GM23338 (cell line): ENCODE measurements around the gene GLCCI1. TPM values are rescaled to one million over a fixed set of nuclear protein-coding genes. Genes with fewer than 3 reads are reported as not detected.

Experiments used
- ATAC-seq: fragments of 200-7000 bp; cut with Tn5 transposase; 3 replicates; pipeline ENCODE4 v1.9.1; 2020
- DNase-seq: peaks from one replicate; pipeline ENCODE4 v3.0.0-alpha.2; 2015; ENCODE audit warnings: low spot score
- H2AFZ ChIP-seq: fragments of 200-600 bp; sonication (generic); 2 replicates; pipeline ENCODE4 v1.8.0; 2016; ENCODE audit warnings: antibody characterized with exemption, mild to moderate bottlenecking, moderate library complexity
- H3F3A ChIP-seq: fragments of 200-600 bp; sonication (generic); replicated peaks from 2 replicates; pipeline ENCODE4 v1.8.0; 2017; ENCODE audit warnings: antibody characterized with exemption, mixed run types, low read depth
- H3K27ac ChIP-seq: fragments of 200-600 bp; sonication (generic); 2 replicates; pipeline ENCODE4 v1.6.1; 2016; ENCODE audit warnings: low read depth
- H3K27me3 ChIP-seq: fragments of 200-600 bp; sonication (generic); 2 replicates; pipeline ENCODE4 v1.8.0; 2016; ENCODE audit warnings: mild to moderate bottlenecking, mixed run types, moderate library complexity; ENCODE audit not compliant: insufficient read depth
- H3K36me3 ChIP-seq: fragments of 200-600 bp; sonication (generic); 2 replicates; pipeline ENCODE4 v1.8.0; 2016; ENCODE audit warnings: mild to moderate bottlenecking; ENCODE audit not compliant: insufficient read depth
- H3K4me1 ChIP-seq: fragments of 200-600 bp; sonication (generic); 2 replicates; pipeline ENCODE4 v1.8.0; 2016; ENCODE audit warnings: mild to moderate bottlenecking, moderate library complexity; ENCODE audit not compliant: insufficient read depth
- H3K4me2 ChIP-seq: fragments of 200-600 bp; sonication (generic); 2 replicates; pipeline ENCODE4 v1.7.1; 2017; ENCODE audit warnings: mixed run types
- H3K4me3 ChIP-seq: fragments of 200-600 bp; sonication (generic); 2 replicates; pipeline ENCODE4 v1.6.1; 2016; ENCODE audit warnings: mixed run types
- H3K79me2 ChIP-seq: fragments of 200-600 bp; sonication (generic); replicated peaks from 2 replicates; pipeline ENCODE4 v1.8.0; 2017; ENCODE audit warnings: mild to moderate bottlenecking; ENCODE audit not compliant: insufficient read depth
- H3K9me2 ChIP-seq: fragments of 200-600 bp; sonication (generic); 2 replicates; pipeline ENCODE4 v1.8.0; 2017; ENCODE audit not compliant: insufficient read depth
- H4K20me1 ChIP-seq: fragments of 200-600 bp; sonication (generic); replicated peaks from 2 replicates; pipeline ENCODE4 v1.8.0; 2017; ENCODE audit warnings: mild to moderate bottlenecking; ENCODE audit not compliant: insufficient read depth
- H3K27ac Mint-ChIP-seq: 2 replicates; pipeline ENCODE4 v1.8.0; 2020; ENCODE audit warnings: inconsistent platforms, mild to moderate bottlenecking, moderate library complexity, mixed read lengths
- H3K27me3 Mint-ChIP-seq: 3 replicates; pipeline ENCODE4 v1.8.0; 2022; ENCODE audit warnings: low read depth, mild to moderate bottlenecking, moderate library complexity, mixed read lengths, inconsistent platforms; ENCODE audit not compliant: insufficient read depth, poor library complexity
- H3K36me3 Mint-ChIP-seq: 3 replicates; pipeline ENCODE4 v1.8.0; 2021; ENCODE audit warnings: low read depth, mild to moderate bottlenecking, inconsistent platforms, moderate library complexity, mixed read lengths
- H3K4me1 Mint-ChIP-seq: 3 replicates; pipeline ENCODE4 v1.8.0; 2020; ENCODE audit warnings: mild to moderate bottlenecking, inconsistent platforms, mixed read lengths
- H3K4me3 Mint-ChIP-seq: 3 replicates; pipeline ENCODE4 v1.8.0; 2021; ENCODE audit warnings: moderate library complexity, mild to moderate bottlenecking, inconsistent platforms, mixed read lengths
- H3K9me3 Mint-ChIP-seq: 3 replicates; pipeline ENCODE4 v1.8.0; 2020; ENCODE audit warnings: moderate library complexity, mild to moderate bottlenecking, inconsistent platforms, mixed read lengths
- CREB1 ChIP-seq: fragments of 250-450 bp; sonication (Bioruptor Pico); IDR thresholded peaks from 2 replicates; pipeline ENCODE4 v1.5.0; 2020; ENCODE audit warnings: low read depth, mild to moderate bottlenecking, moderate library complexity
- EZH2 ChIP-seq: fragments of 200-600 bp; sonication (generic); IDR thresholded peaks from one replicate; pipeline ENCODE4 v1.8.0; 2017; ENCODE audit warnings: antibody characterized with exemption, mild to moderate bottlenecking, low read depth; ENCODE audit not compliant: unreplicated experiment
- EZH2phosphoT487 ChIP-seq: fragments of 200-600 bp; sonication (generic); IDR thresholded peaks from one replicate; pipeline ENCODE4 v1.8.1; 2018; ENCODE audit warnings: antibody characterized with exemption; ENCODE audit not compliant: unreplicated experiment
- JUNB ChIP-seq: IDR thresholded peaks from one replicate; pipeline ENCODE4 v1.6.1; 2016; ENCODE audit warnings: antibody characterized with exemption; ENCODE audit not compliant: unreplicated experiment
- NANOG ChIP-seq: IDR thresholded peaks from 2 replicates; pipeline ENCODE4 v1.6.1; 2016; ENCODE audit warnings: antibody characterized with exemption, borderline replicate concordance
- STAT1 ChIP-seq: IDR thresholded peaks from one replicate; pipeline ENCODE4 v1.6.1; 2016; ENCODE audit warnings: antibody characterized with exemption; ENCODE audit not compliant: unreplicated experiment
- ZNF114 ChIP-seq: fragments of 250-450 bp; sonication (Bioruptor Pico); IDR thresholded peaks from 2 replicates; pipeline ENCODE4 v1.5.0; 2020; ENCODE audit warnings: mild to moderate bottlenecking, moderate library complexity
- ZNF331 ChIP-seq: fragments of 250-450 bp; sonication (Bioruptor Pico); IDR thresholded peaks from 2 replicates; pipeline ENCODE4 v1.5.0; 2020; ENCODE audit warnings: low read depth, mild to moderate bottlenecking, moderate library complexity
- polyA plus RNA-seq: library from polyadenylated mRNA; unstranded; fragments of >200 nt; fragmentation: Nextera tagmentation; extraction: Ambion mirVana; gene quantifications from 2 replicates; pipeline ENCODE4 v1.2.1, GENCODE V29; 2016
- total RNA-seq: library from RNA; depleted of rRNA; stranded (reverse); fragments of >200 nt; shearing (Covaris generic); gene quantifications from 2 replicates; pipeline ENCODE4 v1.2.3, GENCODE V29; 2014
- TF ChIP-seq, protein P1 (sequence below): IDR thresholded peaks from 2 replicates; pipeline ENCODE4 v1.6.1; 2016; ENCODE audit warnings: antibody characterized with exemption
- TF ChIP-seq, protein P2 (sequence below): IDR thresholded peaks from one replicate; pipeline ENCODE4 v1.6.1; 2018; ENCODE audit warnings: antibody characterized with exemption; ENCODE audit not compliant: unreplicated experiment
- TF ChIP-seq, protein P3 (sequence below), 2 experiments: fragments of 200-600 bp in 1 of 2; sonication (generic) in 1 of 2; conservative IDR thresholded peaks; 2 replicates each; pipeline versions ENCODE4 v1.5.1 to v1.6.1; 2016 to 2017; ENCODE audit warnings: antibody characterized with exemption in 2 of 2, low read depth in 2 of 2, mild to moderate bottlenecking in 2 of 2, moderate library complexity in 1 of 2
- TF ChIP-seq, protein P4 (sequence below): fragments of 250-450 bp; sonication (Bioruptor Pico); IDR thresholded peaks from 2 replicates; pipeline ENCODE4 v1.5.0; 2020; ENCODE audit warnings: mild to moderate bottlenecking, moderate library complexity

GLCCI1 gene
- total and polyA plus RNA-seq, 2 experiments from 2014 or later: 15.0 to 15.7 TPM

DNA sequence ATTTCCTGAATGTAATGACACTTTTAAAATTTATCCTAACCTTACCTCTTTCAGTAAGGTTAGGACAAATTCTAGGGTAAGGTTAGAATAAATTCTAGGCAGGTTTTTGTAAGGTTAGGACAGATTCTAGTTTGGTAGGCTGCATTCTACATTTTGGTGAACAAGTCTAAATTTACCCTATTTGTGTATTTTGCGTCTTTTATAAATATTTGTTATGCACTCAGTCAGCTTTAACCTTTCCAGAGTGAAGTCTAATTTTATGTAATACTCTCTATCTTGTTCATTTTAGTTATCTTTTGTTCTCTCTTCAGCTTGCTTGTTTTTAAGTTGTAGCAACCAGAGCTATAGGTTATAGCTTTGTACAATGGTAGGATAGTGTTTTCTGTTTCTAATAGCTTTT is 54.0 kb downstream of the GLCCI1 start:
- H3K4me3 Mint-ChIP-seq: no peak overlapping the region
- Histone ChIP-seq H3K79me2 (no peaks in the 10 kb centered on the region; the same call in 1 of the 2 replicates), H3F3A (no peaks in the 10 kb centered on the region), H3K4me1 (peaks cover 3% of the 10 kb centered on the region; the same call in 1 of the 2 replicates), H4K20me1 (no peaks in the 10 kb centered on the region), H2AFZ (no peak overlapping the region), H3K36me3 (no peaks in the 10 kb centered on the region; the same call in 1 of the 2 replicates), H3K9me2 (no peaks in the 10 kb centered on the region), H3K27ac (no peak overlapping the region), H3K27me3 (no peaks in the 10 kb centered on the region), H3K4me2 (no peak overlapping the region), H3K4me3 (no peak overlapping the region)
- DNase-seq: no peak
- TF ChIP-seq EZH2: no peak
- TF ChIP-seq, protein P1, sequence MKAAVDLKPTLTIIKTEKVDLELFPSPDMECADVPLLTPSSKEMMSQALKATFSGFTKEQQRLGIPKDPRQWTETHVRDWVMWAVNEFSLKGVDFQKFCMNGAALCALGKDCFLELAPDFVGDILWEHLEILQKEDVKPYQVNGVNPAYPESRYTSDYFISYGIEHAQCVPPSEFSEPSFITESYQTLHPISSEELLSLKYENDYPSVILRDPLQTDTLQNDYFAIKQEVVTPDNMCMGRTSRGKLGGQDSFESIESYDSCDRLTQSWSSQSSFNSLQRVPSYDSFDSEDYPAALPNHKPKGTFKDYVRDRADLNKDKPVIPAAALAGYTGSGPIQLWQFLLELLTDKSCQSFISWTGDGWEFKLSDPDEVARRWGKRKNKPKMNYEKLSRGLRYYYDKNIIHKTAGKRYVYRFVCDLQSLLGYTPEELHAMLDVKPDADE: no peak
- TF ChIP-seq JUNB: no peak
- TF ChIP-seq, protein P2, sequence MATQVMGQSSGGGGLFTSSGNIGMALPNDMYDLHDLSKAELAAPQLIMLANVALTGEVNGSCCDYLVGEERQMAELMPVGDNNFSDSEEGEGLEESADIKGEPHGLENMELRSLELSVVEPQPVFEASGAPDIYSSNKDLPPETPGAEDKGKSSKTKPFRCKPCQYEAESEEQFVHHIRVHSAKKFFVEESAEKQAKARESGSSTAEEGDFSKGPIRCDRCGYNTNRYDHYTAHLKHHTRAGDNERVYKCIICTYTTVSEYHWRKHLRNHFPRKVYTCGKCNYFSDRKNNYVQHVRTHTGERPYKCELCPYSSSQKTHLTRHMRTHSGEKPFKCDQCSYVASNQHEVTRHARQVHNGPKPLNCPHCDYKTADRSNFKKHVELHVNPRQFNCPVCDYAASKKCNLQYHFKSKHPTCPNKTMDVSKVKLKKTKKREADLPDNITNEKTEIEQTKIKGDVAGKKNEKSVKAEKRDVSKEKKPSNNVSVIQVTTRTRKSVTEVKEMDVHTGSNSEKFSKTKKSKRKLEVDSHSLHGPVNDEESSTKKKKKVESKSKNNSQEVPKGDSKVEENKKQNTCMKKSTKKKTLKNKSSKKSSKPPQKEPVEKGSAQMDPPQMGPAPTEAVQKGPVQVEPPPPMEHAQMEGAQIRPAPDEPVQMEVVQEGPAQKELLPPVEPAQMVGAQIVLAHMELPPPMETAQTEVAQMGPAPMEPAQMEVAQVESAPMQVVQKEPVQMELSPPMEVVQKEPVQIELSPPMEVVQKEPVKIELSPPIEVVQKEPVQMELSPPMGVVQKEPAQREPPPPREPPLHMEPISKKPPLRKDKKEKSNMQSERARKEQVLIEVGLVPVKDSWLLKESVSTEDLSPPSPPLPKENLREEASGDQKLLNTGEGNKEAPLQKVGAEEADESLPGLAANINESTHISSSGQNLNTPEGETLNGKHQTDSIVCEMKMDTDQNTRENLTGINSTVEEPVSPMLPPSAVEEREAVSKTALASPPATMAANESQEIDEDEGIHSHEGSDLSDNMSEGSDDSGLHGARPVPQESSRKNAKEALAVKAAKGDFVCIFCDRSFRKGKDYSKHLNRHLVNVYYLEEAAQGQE: no peak
- TF ChIP-seq CREB1: no peak
- no peak for TF ChIP-seq EZH2phosphoT487
- TF ChIP-seq ZNF114 (CRISPR knock-in tag): no peak
- TF ChIP-seq NANOG: no peak
- TF ChIP-seq, protein P3, sequence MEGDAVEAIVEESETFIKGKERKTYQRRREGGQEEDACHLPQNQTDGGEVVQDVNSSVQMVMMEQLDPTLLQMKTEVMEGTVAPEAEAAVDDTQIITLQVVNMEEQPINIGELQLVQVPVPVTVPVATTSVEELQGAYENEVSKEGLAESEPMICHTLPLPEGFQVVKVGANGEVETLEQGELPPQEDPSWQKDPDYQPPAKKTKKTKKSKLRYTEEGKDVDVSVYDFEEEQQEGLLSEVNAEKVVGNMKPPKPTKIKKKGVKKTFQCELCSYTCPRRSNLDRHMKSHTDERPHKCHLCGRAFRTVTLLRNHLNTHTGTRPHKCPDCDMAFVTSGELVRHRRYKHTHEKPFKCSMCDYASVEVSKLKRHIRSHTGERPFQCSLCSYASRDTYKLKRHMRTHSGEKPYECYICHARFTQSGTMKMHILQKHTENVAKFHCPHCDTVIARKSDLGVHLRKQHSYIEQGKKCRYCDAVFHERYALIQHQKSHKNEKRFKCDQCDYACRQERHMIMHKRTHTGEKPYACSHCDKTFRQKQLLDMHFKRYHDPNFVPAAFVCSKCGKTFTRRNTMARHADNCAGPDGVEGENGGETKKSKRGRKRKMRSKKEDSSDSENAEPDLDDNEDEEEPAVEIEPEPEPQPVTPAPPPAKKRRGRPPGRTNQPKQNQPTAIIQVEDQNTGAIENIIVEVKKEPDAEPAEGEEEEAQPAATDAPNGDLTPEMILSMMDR (conservative IDR thresholded peaks at IDR 0.05; ENCODE audit: low read depth in 2 of 2): no peak
- TF ChIP-seq, protein P4, sequence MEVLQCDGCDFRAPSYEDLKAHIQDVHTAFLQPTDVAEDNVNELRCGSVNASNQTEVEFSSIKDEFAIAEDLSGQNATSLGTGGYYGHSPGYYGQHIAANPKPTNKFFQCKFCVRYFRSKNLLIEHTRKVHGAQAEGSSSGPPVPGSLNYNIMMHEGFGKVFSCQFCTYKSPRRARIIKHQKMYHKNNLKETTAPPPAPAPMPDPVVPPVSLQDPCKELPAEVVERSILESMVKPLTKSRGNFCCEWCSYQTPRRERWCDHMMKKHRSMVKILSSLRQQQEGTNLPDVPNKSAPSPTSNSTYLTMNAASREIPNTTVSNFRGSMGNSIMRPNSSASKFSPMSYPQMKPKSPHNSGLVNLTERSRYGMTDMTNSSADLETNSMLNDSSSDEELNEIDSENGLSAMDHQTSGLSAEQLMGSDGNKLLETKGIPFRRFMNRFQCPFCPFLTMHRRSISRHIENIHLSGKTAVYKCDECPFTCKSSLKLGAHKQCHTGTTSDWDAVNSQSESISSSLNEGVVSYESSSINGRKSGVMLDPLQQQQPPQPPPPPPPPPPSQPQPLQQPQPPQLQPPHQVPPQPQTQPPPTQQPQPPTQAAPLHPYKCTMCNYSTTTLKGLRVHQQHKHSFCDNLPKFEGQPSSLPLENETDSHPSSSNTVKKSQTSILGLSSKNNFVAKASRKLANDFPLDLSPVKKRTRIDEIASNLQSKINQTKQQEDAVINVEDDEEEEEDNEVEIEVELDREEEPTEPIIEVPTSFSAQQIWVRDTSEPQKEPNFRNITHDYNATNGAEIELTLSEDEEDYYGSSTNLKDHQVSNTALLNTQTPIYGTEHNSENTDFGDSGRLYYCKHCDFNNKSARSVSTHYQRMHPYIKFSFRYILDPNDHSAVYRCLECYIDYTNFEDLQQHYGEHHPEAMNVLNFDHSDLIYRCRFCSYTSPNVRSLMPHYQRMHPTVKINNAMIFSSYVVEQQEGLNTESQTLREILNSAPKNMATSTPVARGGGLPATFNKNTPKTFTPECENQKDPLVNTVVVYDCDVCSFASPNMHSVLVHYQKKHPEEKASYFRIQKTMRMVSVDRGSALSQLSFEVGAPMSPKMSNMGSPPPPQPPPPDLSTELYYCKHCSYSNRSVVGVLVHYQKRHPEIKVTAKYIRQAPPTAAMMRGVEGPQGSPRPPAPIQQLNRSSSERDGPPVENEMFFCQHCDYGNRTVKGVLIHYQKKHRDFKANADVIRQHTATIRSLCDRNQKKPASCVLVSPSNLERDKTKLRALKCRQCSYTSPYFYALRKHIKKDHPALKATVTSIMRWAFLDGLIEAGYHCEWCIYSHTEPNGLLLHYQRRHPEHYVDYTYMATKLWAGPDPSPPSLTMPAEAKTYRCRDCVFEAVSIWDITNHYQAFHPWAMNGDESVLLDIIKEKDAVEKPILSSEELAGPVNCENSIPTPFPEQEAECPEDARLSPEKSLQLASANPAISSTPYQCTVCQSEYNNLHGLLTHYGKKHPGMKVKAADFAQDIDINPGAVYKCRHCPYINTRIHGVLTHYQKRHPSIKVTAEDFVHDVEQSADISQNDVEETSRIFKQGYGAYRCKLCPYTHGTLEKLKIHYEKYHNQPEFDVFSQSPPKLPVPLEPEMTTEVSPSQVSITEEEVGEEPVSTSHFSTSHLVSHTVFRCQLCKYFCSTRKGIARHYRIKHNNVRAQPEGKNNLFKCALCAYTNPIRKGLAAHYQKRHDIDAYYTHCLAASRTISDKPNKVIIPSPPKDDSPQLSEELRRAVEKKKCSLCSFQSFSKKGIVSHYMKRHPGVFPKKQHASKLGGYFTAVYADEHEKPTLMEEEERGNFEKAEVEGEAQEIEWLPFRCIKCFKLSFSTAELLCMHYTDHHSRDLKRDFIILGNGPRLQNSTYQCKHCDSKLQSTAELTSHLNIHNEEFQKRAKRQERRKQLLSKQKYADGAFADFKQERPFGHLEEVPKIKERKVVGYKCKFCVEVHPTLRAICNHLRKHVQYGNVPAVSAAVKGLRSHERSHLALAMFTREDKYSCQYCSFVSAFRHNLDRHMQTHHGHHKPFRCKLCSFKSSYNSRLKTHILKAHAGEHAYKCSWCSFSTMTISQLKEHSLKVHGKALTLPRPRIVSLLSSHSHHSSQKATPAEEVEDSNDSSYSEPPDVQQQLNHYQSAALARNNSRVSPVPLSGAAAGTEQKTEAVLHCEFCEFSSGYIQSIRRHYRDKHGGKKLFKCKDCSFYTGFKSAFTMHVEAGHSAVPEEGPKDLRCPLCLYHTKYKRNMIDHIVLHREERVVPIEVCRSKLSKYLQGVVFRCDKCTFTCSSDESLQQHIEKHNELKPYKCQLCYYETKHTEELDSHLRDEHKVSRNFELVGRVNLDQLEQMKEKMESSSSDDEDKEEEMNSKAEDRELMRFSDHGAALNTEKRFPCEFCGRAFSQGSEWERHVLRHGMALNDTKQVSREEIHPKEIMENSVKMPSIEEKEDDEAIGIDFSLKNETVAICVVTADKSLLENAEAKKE (CRISPR knock-in tag): no peak
- TF ChIP-seq STAT1: no peak
- no peak for TF ChIP-seq ZNF331 (CRISPR knock-in tag)
- H3K27me3 Mint-ChIP-seq: peaks cover 2% of the 10 kb centered on the region
- H3K27ac Mint-ChIP-seq: no peak overlapping the region
- H3K9me3 Mint-ChIP-seq: peaks cover 18% of the 10 kb centered on the region; the same call in 2 of the 3 replicates
- peaks cover 53% of the 10 kb centered on the region for H3K36me3 Mint-ChIP-seq
- no peak for ATAC-seq
- H3K4me1 Mint-ChIP-seq: peaks cover under 1% of the 10 kb centered on the region; the same call in 2 of the 3 replicates
